Panc1 (cell line): ENCODE results near the gene ZNF775. TPM values are rescaled to one million over a fixed set of nuclear protein-coding genes. Genes with fewer than 3 reads are reported as not detected.

Experiments used
- ATAC-seq: fragments of 200-7000 bp; cut with Tn5 transposase; 2 replicates; pipeline ENCODE4 v1.9.1; 2020; ENCODE audit warnings: mild to moderate bottlenecking, moderate library complexity
- BruUV-seq: library from RNA; stranded (reverse); fragments of 400-500 nt; replicated peaks from 2 replicates; lab custom pipeline; 2021; lab: Mats Ljungman, UMichigan
- CTCF ChIA-PET: fragments of 300-600 bp; sonication (Branson Sonifier 250); formaldehyde crosslinking; loops from one replicate; lab custom pipeline; 2022; ENCODE audit warnings: antibody characterized with exemption; lab: Charles Lee
- POLR2A ChIA-PET: fragments of 300-600 bp; sonication (Branson Sonifier 250); formaldehyde crosslinking; loops from one replicate; lab custom pipeline; 2022; ENCODE audit warnings: antibody characterized with exemption; lab: Charles Lee
- DNase-seq: peaks from one replicate; pipeline ENCODE4 v3.0.0-alpha.2; 2010; ENCODE audit warnings: low read depth, low spot score
- H3K27ac ChIP-seq: 2 replicates; pipeline ENCODE4 v1.5.1; 2011; ENCODE audit warnings: mild to moderate bottlenecking, low read length, inconsistent platforms
- H3K27me3 ChIP-seq: fragments of 200-500 bp; sonication (Bioruptor generic); 2 replicates; pipeline ENCODE4 v1.6.0; 2014; ENCODE audit warnings: low read length, inconsistent platforms; ENCODE audit not compliant: control insufficient read depth, insufficient read depth
- H3K36me3 ChIP-seq: fragments of 200-500 bp; sonication (Bioruptor generic); 2 replicates; pipeline ENCODE4 v1.5.1; 2014; ENCODE audit warnings: inconsistent platforms, mild to moderate bottlenecking, low read length, moderate library complexity; ENCODE audit not compliant: control insufficient read depth, insufficient read depth
- H3K4me1 ChIP-seq: 2 replicates; pipeline ENCODE4 v1.5.1; 2011; ENCODE audit warnings: inconsistent platforms, mild to moderate bottlenecking, low read length, moderate library complexity; ENCODE audit not compliant: control insufficient read depth, insufficient read depth
- H3K4me3 ChIP-seq, 2 experiments: 2 replicates each; pipeline ENCODE4 v1.5.1; 2011 to 2012; ENCODE audit warnings: low read depth in 2 of 2, low read length in 2 of 2, mild to moderate bottlenecking in 2 of 2, inconsistent platforms in 1 of 2, moderate library complexity in 1 of 2
- H3K9me3 ChIP-seq: fragments of 200-500 bp; sonication (Bioruptor generic); 2 replicates; pipeline ENCODE4 v1.5.1; 2014; ENCODE audit warnings: low read depth, mild to moderate bottlenecking, inconsistent platforms, low read length, moderate library complexity; ENCODE audit not compliant: control insufficient read depth, insufficient read depth
- CTCF ChIP-seq: fragments of 450-650 bp; IDR thresholded peaks from 2 replicates; pipeline ENCODE4 v1.5.1; 2017; ENCODE audit warnings: mild to moderate bottlenecking
- POLR2AphosphoS5 ChIP-seq: IDR thresholded peaks from 2 replicates; pipeline ENCODE4 v1.6.1; 2012; ENCODE audit warnings: mild to moderate bottlenecking, low read depth, low read length, moderate library complexity
- REST ChIP-seq, 2 experiments: IDR thresholded peaks; 2 replicates each; pipeline ENCODE4 v1.6.1; 2011 to 2012; ENCODE audit warnings: low read depth in 2 of 2, control low read depth in 1 of 2, low read length in 1 of 2, mild to moderate bottlenecking in 1 of 2, moderate library complexity in 1 of 2; ENCODE audit not compliant: insufficient read depth in 1 of 2
- SIN3A ChIP-seq: IDR thresholded peaks from 2 replicates; pipeline ENCODE4 v1.6.1; 2012; ENCODE audit warnings: low read depth, mild to moderate bottlenecking, low read length, moderate library complexity, borderline replicate concordance; ENCODE audit not compliant: insufficient read depth
- TCF7L2 ChIP-seq: IDR thresholded peaks from 2 replicates; pipeline ENCODE4 v1.6.1; 2011; ENCODE audit warnings: mild to moderate bottlenecking, low read depth, low read length, inconsistent platforms
- in situ Hi-C: cut with HindIII; loops from 2 replicates; pipeline ENCODE4 v1.10.0; 2016; ENCODE audit warnings: low sequenced_read_pairs, low pct_unique_long_range_greater_than_20kb
- intact Hi-C: fragments of 100-400 bp; cut with micrococcal nuclease; formaldehyde crosslinking; loops from one replicate; pipeline ENCODE4 v1.10.0; 2022; ENCODE audit not compliant: unreplicated experiment
- total RNA-seq: library from RNA; stranded (reverse); gene quantifications from one replicate; pipeline ENCODE4 v1.2.1, GENCODE V29; 2021; ENCODE audit not compliant: unreplicated experiment

ZNF775 gene
- total RNA-seq, 1 experiment from 2014 or later: 14.7 TPM

- ChIA-PET CTCF (no interaction called here), POLR2A (no interaction called here)
- no peak for TF ChIP-seq TCF7L2
- TF ChIP-seq CTCF: no peak
- TF ChIP-seq SIN3A: no peak
- no peak for TF ChIP-seq REST (IDR thresholded peaks at IDR 0.05; ENCODE audit: insufficient read depth in 1 of 2, low read depth in 2 of 2, low read length in 1 of 2)
- no peak for TF ChIP-seq POLR2AphosphoS5
- Histone ChIP-seq H3K4me1 (peaks cover 33% of the 10 kb centered on the region), H3K9me3 (no peaks in the 10 kb centered on the region), H3K27me3 (no peaks in the 10 kb centered on the region), H3K27ac (no peak overlapping the region), H3K4me3 (no peak overlapping the region), H3K36me3 (no peaks in the 10 kb centered on the region)
- intact Hi-C loops (no loop called here), in situ Hi-C loops (no loop called here)
- no TSS peak for BruUV-seq
- DNase-seq: no peak
- ATAC-seq: no peak
Measured at GRCh38 chr7:150396851-150397260, 17.7 kb downstream of the ZNF775 start.

GRCh38 chr7:150397346-150398107 lies 18.4 kb downstream of the ZNF775 start:
- H3K36me3 ChIP-seq: no peaks in the 10 kb centered on the region
- no TSS peak for BruUV-seq
- H3K27ac ChIP-seq: no peak overlapping the region
- H3K4me1 ChIP-seq: peaks cover 40% of the 10 kb centered on the region
- TF ChIP-seq CTCF (no peak), TCF7L2 (no peak), POLR2AphosphoS5 (no peak), SIN3A (no peak), REST (IDR thresholded peaks at IDR 0.05; ENCODE audit: insufficient read depth in 1 of 2, low read depth in 2 of 2, low read length in 1 of 2) (no peak)
- H3K9me3 ChIP-seq: no peaks in the 10 kb centered on the region
- intact Hi-C loops: no loop called here
- no peaks in the 10 kb centered on the region for H3K27me3 ChIP-seq
- CTCF ChIA-PET: no interaction called here
- in situ Hi-C loops: no loop called here
- no peak overlapping the region for H3K4me3 ChIP-seq
- POLR2A ChIA-PET: no interaction called here
- ATAC-seq (no peak), DNase-seq (no peak)
